HG02970 (cell line): ENCODE data around the gene THEM4.
"Not testable (repeated sequence)": the region's sequence is repeated elsewhere in the genome, so short reads cannot be mapped to it uniquely, and the experiment has no call there.

Experiments used
- ATAC-seq: cut with Tn5 transposase; IDR thresholded peaks from one replicate; pipeline ENCODE4 v1.9.1; 2021; ENCODE audit warnings: mild to moderate bottlenecking, moderate library complexity, moderate number of reproducible peaks; ENCODE audit not compliant: unreplicated experiment, low FRiP score

The THEM4 gene

DNA sequence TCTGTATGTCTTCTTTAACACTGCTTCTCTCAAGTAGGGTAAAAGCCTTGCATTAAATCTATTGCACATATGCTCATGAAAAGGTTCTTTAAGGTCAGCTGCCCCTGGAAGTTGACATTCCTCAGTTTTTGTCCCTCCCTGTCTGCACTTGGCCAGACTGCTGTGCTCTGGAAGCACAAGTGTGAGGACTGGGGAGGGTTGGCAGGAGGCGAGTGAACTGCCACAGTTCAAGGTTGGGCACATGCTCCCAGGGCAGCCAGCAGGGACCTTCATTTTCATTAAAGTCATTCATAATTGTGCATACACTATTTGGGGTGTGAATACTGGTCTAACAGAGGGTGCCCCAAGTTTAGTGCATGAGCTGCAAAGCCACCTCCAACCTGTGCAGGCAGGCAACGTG is 44.9 kb downstream of the THEM4 start:
- ATAC-seq: no peak

DNA sequence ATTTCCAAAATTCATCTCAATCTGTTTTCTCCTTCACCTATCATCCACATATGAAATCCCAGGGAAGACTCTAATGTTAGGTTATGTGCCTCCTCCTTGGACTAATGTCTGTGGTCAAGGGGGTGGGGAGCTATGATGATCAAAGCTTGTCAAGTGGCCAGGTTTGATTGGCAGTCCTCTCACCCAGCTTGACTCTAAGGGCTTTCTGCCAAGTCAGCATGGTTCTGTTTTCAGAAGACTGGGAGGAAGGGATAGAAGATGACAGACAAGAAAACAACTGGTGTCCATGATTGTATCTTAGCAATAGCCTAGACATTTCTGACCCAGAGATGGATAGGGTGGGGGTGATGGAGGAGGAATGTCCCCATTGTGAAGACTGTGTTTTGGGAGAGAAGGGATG is 46.7 kb downstream of the THEM4 start:
- ATAC-seq: no peak

DNA sequence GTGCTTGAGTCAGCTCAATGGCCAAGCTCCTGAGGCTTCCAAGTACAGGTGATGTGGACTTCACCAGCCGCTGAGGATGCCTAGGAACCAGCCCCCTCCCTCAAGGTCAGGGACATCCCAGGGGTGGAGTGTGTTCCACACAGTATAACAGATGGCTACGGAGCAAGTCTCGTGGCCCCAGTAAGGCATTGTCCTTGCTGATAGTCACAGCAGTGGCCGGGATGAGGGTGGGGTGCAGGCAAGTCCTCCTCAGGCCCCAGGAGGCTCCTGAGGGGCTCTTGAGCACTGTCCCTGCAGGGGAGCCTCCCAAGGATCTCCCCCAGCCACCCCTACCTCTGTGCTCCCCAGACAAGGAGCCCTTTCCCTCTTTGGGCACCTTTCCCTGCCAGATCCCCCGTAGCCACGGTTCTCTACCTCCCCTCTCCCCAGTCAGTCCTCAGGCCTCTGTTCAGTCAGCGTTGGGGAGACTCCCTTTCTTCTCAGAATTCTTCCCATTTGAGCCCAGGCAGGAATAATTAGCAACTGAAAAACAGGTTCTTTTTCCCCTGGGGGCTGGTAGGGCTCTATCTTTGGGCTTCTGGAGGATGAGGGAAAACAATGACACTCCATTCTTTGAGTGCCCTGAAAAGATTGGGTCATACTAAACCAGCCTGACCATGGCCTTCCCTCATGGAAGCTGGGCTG is 48.7 kb downstream of the THEM4 start:
- no peak for ATAC-seq

- ATAC-seq: no peak
Measured at GRCh38 chr1:151859891-151860293, 49.4 kb downstream of the THEM4 start.

- ATAC-seq: no peak
Measured at GRCh38 chr1:151858886-151859665, 50.2 kb downstream of the THEM4 start.

- no peak for ATAC-seq
Measured at GRCh38 chr1:151858030-151858746, 51.1 kb downstream of the THEM4 start.

DNA sequence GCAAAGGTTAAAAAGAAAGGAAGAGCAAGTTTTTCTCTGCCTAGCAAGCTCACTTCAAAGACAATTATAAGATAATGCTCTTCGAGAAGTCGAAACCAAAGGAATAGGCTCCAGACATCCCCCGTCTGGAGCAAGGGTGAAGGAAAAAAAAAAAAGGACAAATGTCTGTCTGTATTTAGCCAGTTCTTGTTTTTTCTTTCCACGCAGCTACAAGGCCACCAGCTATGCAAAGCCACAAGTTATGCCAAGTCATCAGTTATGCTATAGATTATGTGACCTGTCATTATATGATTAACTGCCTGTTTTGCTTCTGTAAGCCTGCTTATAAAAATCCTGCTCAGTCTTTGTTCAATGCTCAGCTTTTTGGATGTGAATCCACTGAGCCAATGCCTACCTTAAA is 53.4 kb downstream of the THEM4 start:
- ATAC-seq: no peak

DNA sequence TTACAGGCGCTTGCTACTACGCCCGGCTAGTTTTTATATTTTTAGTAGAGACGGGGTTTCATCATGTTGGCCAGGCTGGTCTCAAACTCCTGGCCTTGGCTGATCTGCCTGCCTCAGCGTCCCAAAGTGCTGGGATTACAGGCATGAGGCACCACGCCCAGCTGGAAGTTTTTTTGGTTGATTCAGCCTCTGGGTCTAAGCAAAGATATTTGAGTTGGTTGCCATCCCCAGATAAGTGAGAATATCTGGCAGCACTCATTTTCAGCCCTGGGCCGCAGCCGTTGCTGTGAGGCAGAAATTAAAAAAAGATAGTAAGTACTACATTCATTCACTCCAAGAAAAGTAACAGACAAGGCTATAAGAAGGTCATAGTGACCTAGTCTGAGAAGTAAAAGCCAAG is 53.8 kb downstream of the THEM4 start:
- not testable (repeated sequence) for ATAC-seq

DNA sequence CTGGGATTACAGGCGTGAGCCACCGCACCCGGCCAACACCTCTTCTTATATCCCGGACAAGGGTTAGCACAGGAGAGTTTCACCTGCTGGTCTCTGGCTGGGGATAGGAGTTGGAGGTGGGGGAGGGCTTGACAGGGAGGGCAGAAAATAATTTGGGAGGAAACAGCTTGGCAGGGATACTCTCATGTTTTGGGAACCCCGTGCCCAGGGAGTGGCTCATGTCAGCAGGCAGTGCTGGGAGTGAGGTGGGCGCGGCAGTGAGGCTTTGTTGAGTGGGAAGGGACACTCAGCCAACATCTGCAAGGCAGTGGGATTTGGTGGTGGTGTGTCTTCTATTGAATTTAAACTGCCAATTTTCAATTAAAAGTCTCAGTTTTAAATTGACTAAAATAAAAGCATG is 54.7 kb downstream of the THEM4 start:
- ATAC-seq: no peak

DNA sequence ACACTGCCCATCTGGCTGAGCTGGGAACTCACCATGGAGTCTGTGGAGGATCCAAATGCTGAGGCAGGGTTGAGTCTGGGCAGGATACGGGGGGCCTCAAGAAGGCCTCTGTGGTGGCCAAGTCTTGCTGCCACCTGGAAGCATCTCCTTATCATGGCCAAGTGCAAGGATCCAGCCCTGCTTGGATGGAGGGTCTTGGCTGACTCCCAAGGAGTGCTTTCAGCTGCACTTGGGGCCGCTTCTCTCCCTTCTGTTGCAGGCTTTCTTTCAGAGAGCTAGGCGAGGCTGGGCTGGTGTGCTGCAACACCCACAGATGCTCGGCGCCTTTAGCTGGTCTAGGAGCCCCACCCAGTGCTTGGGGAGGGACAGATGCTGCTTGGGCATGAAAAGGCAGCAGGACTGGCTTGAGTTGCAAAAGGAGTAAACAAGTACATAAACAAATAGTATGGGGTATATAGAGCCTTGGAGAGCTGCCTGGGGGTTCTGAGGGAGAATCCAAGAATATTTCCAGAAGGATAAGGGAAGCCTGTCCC is 55.8 kb downstream of the THEM4 start, which contains the start of gene THEM5:
THEM5 (minus strand) TSS at position 302 of the 533 bp plus-strand sequence; CDS start at position 155, 147 bp downstream.
- no peak for ATAC-seq

DNA sequence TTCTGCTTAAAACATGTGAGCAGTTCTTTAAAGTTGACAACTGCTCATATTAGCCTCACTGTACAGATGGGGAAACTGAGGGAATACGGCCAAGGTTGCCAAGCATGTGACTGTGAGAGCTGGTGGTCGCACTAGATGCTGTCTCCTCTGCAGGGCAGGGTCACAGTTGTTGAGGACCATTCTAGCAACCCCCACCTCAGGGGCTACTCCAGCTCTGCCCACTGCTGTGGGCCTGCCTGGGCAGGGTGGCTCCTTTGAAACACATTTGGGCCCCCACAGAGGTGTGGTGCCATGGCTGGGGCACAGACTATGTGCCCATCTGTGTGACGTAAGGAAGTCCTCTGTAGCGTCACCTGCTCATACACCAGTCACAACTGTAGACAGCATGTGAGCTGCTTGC is 56.6 kb downstream of the THEM4 start:
- ATAC-seq: no peak

DNA sequence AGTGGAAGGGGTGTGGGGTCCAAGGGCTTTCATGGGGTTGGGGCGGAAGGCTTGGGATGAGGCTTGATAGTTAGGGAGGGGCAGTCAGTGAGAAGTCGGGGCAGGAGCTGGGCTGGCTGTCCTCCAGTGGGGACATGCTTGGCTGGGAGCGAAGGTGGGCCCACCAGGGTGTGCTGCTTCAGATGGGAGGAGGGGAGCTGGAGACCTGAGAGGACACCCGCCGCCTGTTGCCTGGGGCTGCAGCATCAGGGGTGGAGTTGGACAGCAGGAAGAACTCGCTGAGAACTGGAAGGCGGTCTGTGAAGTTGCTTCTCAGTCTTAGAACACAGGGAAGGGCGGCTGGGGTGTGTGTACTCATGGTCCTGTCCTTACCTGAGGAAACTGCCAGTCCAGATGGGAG is 57.4 kb downstream of the THEM4 start:
- no peak for ATAC-seq

DNA sequence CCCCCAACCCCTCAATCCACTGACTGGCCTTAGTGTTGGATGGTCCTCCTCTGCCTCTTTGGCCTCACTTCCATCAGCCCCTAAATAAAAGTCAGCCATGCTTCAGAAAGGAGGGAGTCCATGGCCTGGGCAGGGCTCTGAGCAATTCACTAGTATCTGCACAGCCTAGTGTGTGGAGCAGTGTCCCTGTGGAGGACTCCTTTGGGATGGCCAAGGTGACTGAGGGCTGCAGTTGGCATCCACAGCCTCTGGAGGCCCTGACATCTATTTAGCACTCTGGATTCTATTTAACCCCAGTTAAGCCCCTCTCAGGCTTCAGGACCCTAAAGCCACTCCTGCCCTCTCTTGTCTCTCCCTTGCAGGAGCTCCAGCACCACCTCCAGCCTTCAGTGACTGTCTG is 59.4 kb downstream of the THEM4 start:
- no peak for ATAC-seq

GRCh38 chr1:151849126-151849525 is 60.2 kb downstream of the THEM4 start:
- ATAC-seq: no peak

DNA sequence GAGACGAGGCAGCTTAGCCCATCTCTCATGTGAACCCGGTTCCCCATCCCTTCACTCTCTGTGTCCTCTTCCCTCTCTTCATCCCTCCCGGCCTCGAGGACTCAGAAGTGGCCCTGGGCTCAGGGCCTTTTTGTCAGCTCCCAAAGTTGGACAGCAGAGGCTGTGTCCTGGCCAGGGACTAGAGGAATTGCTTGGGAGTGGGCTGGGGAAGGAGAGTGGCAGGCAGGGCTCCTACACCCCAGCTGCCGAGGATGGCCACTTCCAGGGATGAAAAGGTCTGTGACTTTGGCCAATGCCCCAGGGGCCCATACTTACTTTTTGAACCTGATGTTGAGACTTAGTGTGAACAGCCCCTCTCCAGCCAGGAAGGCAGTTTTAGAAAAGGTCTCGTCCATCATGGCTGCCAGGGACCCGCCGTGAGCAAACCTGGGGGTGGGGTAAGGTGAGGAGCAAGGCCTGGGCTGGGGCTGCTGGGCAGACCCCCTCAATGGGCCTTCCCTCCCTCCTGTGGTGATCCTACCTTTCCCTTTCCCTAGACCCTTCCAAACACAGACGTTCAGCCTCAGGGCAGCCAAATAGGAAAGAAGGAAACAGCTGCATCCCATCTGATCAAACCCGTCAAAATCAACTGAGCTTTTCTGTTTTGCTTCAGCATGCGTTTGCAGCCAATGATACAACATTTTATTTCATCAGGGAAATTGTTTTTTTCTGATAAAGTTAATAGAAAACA is 61.3 kb downstream of the THEM4 start:
- ATAC-seq: no peak

GRCh38 chr1:151846686-151847237 is 62.5 kb downstream of the THEM4 start:
- ATAC-seq: no peak

DNA sequence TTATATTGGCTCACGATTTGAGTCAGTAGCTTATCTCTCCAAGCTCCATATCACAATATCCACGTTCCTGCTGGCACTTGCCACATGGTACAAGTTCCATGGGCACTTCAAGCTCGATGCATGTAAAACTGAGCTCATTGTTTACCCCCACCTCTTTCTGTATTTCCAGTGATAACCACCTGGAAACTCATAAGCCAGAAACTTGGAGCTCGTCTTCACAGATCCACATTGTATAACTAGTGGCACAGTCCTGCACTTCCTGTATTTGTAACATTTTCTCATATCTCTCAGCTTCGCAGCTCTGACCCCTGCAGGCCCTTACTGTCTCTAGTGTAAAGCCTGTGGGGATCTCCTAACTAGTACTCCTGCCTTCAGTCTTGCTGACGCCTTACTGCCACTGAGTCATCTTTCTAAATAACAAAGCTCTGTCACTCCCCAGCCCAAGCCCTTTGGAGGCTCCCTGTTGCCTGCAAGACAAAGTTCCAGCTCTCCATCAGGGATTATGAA is 63.2 kb downstream of the THEM4 start:
- no peak for ATAC-seq

- ATAC-seq: no peak
Measured at GRCh38 chr1:151843398-151843797, 65.9 kb downstream of the THEM4 start.

DNA sequence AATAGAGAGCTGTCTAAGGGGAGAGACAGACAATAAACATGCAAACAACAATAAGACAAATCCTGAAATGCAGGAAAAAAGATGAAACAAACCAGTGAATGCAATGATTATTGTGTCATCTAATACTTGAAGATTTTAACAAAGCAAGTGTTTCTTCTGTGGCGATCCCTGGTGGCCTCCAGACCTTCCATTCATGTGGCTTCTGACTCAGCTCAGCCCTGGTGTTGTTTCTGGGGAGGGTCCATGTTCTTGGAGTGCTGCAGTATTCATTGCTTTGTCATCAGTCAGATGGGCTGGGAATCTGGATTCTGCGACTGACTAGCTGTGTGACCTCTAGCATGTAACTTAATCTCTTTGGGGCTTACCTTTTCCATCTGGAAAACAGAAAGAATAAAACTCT is 68.2 kb downstream of the THEM4 start:
- no peak for ATAC-seq

GRCh38 chr1:151840421-151840820 is 68.9 kb downstream of the THEM4 start:
- no peak for ATAC-seq
